MCF 10A (cell line): Measurements from ENCODE around the gene PAMR1. TPM values are rescaled to one million over a fixed set of nuclear protein-coding genes. Genes with fewer than 3 reads are reported as not detected.

Experiments
- BruUV-seq: library from RNA; stranded (reverse); fragments of 400-500 nt; replicated peaks from 2 replicates; lab custom pipeline; 2021; lab: Mats Ljungman, UMichigan
- CTCF ChIA-PET: fragments of 300-600 bp; sonication (Branson Sonifier 250); formaldehyde crosslinking; extraction: SDS; loops from one replicate; lab custom pipeline; 2021; ENCODE audit warnings: antibody characterized with exemption, inconsistent platforms; lab: Yijun Ruan, JAX
- POLR2A ChIA-PET: fragments of 300-600, 350-650 bp; sonication (Branson Sonifier 250); formaldehyde crosslinking; extraction: SDS; loops from one replicate; lab custom pipeline; 2020; ENCODE audit warnings: antibody characterized with exemption, inconsistent platforms; lab: Yijun Ruan, JAX
- DNase-seq: peaks from one replicate; pipeline ENCODE4 v3.0.0-alpha.2; 2018; ENCODE audit not compliant: unreplicated experiment
- H3K27ac Mint-ChIP-seq: one replicate; pipeline ENCODE4 v1.8.0; 2022; ENCODE audit warnings: mild to moderate bottlenecking, low read depth, mixed read lengths; ENCODE audit not compliant: unreplicated experiment
- H3K27me3 Mint-ChIP-seq: one replicate; pipeline ENCODE4 v1.8.0; 2022; ENCODE audit warnings: mixed read lengths; ENCODE audit not compliant: insufficient read depth, unreplicated experiment
- H3K36me3 Mint-ChIP-seq: one replicate; pipeline ENCODE4 v1.8.0; 2022; ENCODE audit warnings: mild to moderate bottlenecking, moderate library complexity, mixed read lengths; ENCODE audit not compliant: insufficient read depth, unreplicated experiment
- H3K4me1 Mint-ChIP-seq: one replicate; pipeline ENCODE4 v1.8.0; 2022; ENCODE audit warnings: mixed read lengths; ENCODE audit not compliant: insufficient read depth, unreplicated experiment
- H3K4me3 Mint-ChIP-seq: one replicate; pipeline ENCODE4 v1.8.0; 2022; ENCODE audit warnings: mild to moderate bottlenecking, moderate library complexity, mixed read lengths; ENCODE audit not compliant: unreplicated experiment
- H3K9me3 Mint-ChIP-seq: one replicate; pipeline ENCODE4 v1.8.0; 2022; ENCODE audit warnings: mixed read lengths; ENCODE audit not compliant: unreplicated experiment
- CTCF ChIP-seq: fragments of 200-600 bp; IDR thresholded peaks from one replicate; pipeline ENCODE4 v1.8.0; 2022; ENCODE audit warnings: antibody characterized with exemption, mild to moderate bottlenecking; ENCODE audit not compliant: unreplicated experiment
- intact Hi-C: fragments of 100-400 bp; cut with micrococcal nuclease; formaldehyde crosslinking; loops from 2 replicates; pipeline ENCODE4 v1.14.1; 2022
- total RNA-seq: library from RNA; stranded (reverse); gene quantifications from 2 replicates; pipeline ENCODE4 v1.2.3, GENCODE V29; 2022

PAMR1 gene
- total RNA-seq, 1 experiment from 2014 or later, result 0.51 TPM

DNA sequence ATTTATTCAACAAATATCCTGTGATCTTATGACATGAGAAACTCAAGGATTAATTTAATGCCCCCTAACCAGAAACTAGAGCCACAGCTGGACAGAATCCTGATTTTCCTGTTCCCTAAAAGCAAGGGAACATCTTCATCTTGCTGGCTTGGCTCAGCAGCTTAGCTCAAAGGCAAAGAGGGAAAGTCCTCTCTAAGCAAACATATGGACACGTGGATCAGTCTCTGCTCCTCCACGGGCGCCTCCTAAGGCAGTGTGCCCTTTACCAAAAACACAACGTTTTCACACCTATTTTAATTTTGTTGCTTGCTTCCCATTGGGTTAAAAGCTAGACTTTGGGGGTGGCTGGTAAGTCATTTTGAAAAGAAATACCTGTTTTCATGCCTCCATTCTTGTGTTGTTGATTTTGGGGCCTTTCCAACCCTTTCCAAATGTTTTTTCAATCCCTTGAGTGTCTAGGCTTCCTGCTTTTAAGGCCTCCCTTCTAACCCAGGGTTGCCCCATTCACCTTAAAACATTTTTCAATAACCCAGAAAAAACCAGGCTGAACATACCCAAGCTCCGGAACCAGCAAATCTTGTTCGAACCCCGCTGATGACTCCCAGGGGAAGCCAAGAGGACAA is 121.5 kb downstream of the PAMR1 start:
- no peak for TF ChIP-seq CTCF
- H3K27me3 Mint-ChIP-seq, result no peaks in the 10 kb centered on the region
- CTCF ChIA-PET, result interaction anchor here (0.6 to 1.9 kb wide), 14 partner anchors 9 to 479 kb away, joined by 3 to 6 read pairs (median 3); partner anchors contain the start of gene SLC1A2
- H3K27ac Mint-ChIP-seq, result no peak overlapping the region
- no peaks in the 10 kb centered on the region for H3K36me3 Mint-ChIP-seq
- H3K9me3 Mint-ChIP-seq, result no peaks in the 10 kb centered on the region
- intact Hi-C loops, result no loop called here
- no peaks in the 10 kb centered on the region for H3K4me1 Mint-ChIP-seq
- BruUV-seq, result no TSS peak
- no peak overlapping the region for H3K4me3 Mint-ChIP-seq
- no peak for DNase-seq
- POLR2A ChIA-PET, result no interaction called here

GRCh38 chr11:35402751-35403660 is 122.4 kb downstream of the PAMR1 start:
- BruUV-seq, result no TSS peak
- no peak overlapping the region for H3K4me3 Mint-ChIP-seq
- no peaks in the 10 kb centered on the region for H3K36me3 Mint-ChIP-seq
- TF ChIP-seq CTCF, result no peak
- no peak for DNase-seq
- no peaks in the 10 kb centered on the region for H3K4me1 Mint-ChIP-seq
- H3K27me3 Mint-ChIP-seq, result no peaks in the 10 kb centered on the region
- CTCF ChIA-PET, result interaction anchor here (0.6 to 1.9 kb wide), 8 partner anchors 9 to 1775 kb away, joined by 3 to 6 read pairs (median 4); no protein-coding TSS in a partner anchor
- H3K9me3 Mint-ChIP-seq, result no peaks in the 10 kb centered on the region
- no peak overlapping the region for H3K27ac Mint-ChIP-seq
- POLR2A ChIA-PET, result no interaction called here
- intact Hi-C loops, result no loop called here

- BruUV-seq, result no TSS peak
- Mint-ChIP-seq H3K36me3 (no peaks in the 10 kb centered on the region), H3K4me3 (no peak overlapping the region), H3K27me3 (no peaks in the 10 kb centered on the region), H3K4me1 (no peaks in the 10 kb centered on the region), H3K27ac (no peak overlapping the region), H3K9me3 (no peaks in the 10 kb centered on the region)
- DNase-seq, result no peak
- intact Hi-C loops, result no loop called here
- CTCF ChIA-PET, result interaction anchor here (0.7 to 1.2 kb wide), 3 partner anchors 340 to 871 kb away, joined by 3 read pairs; no protein-coding TSS in a partner anchor
- TF ChIP-seq CTCF, result no peak
- POLR2A ChIA-PET, result no interaction called here
These were observed 126.5 kb downstream of the PAMR1 start for GRCh38 chr11:35398881-35399280.

- POLR2A ChIA-PET, result no interaction called here
- CTCF ChIA-PET, result interaction anchor here (0.6 to 4.4 kb wide), 5 partner anchors 9 to 471 kb away, joined by 3 to 36 read pairs (median 5); no protein-coding TSS in a partner anchor
- no peak for TF ChIP-seq CTCF
- peaks cover 15% of the 10 kb centered on the region for H3K4me1 Mint-ChIP-seq
- DNase-seq, result no peak
- no peak overlapping the region for H3K4me3 Mint-ChIP-seq
- no peak overlapping the region for H3K27ac Mint-ChIP-seq
- BruUV-seq, result no TSS peak
- H3K27me3 Mint-ChIP-seq, result no peaks in the 10 kb centered on the region
- H3K36me3 Mint-ChIP-seq, result no peaks in the 10 kb centered on the region
- intact Hi-C loops, result loop anchor here (5.0 kb wide), 2 partner anchors 808 to 1028 kb away; no protein-coding TSS in a partner anchor
- H3K9me3 Mint-ChIP-seq, result no peaks in the 10 kb centered on the region
These were observed 130.5 kb downstream of the PAMR1 start for GRCh38 chr11:35394941-35395340.
